Liver (tissue), 3 donors: Measurements from ENCODE around the gene MRPL49.

Experiments used
- EGR1 ChIP-seq, 2 donors: IDR thresholded peaks; 2 replicates each; pipeline ENCODE4 v1.6.1; 2016 to 2018; ENCODE audit warnings: antibody characterized with exemption in 2 of 2, low read depth in 2 of 2
- FOXA1 ChIP-seq: IDR thresholded peaks from 2 replicates; pipeline ENCODE4 v1.6.1; 2016; ENCODE audit warnings: antibody characterized with exemption
- GABPA ChIP-seq, 2 donors: IDR thresholded peaks in 1 of 2; conservative IDR thresholded peaks in 1 of 2; 2 replicates each; pipeline ENCODE4 v1.6.1; 2016; ENCODE audit warnings: antibody characterized with exemption in 2 of 2, mild to moderate bottlenecking in 1 of 2, moderate library complexity in 1 of 2
- HNF4G ChIP-seq: IDR thresholded peaks from 2 replicates; pipeline ENCODE4 v1.6.1; 2016; ENCODE audit warnings: antibody characterized with exemption
- JUND ChIP-seq, 2 donors: IDR thresholded peaks; 2 replicates each; pipeline ENCODE4 v1.6.1; 2016; ENCODE audit warnings: antibody characterized with exemption in 2 of 2
- NR2F2 ChIP-seq: IDR thresholded peaks from 2 replicates; pipeline ENCODE4 v1.6.1; 2016; ENCODE audit warnings: antibody characterized with exemption
- RAD21 ChIP-seq, 2 donors: IDR thresholded peaks; 2 replicates each; pipeline ENCODE4 v1.6.1; 2016; ENCODE audit warnings: antibody characterized with exemption in 2 of 2, mild to moderate bottlenecking in 2 of 2
- SP1 ChIP-seq: IDR thresholded peaks from 2 replicates; pipeline ENCODE4 v1.6.1; 2018; ENCODE audit warnings: antibody characterized with exemption, mild to moderate bottlenecking
- YY1 ChIP-seq: IDR thresholded peaks from 2 replicates; pipeline ENCODE4 v1.6.1; 2016; ENCODE audit warnings: antibody characterized with exemption, mild to moderate bottlenecking
- TF ChIP-seq, protein P1 (sequence below): IDR thresholded peaks from 2 replicates; pipeline ENCODE4 v1.6.1; 2016; ENCODE audit warnings: antibody characterized with exemption, mild to moderate bottlenecking
- TF ChIP-seq, protein P2 (sequence below): fragments of 150-350 bp; IDR thresholded peaks from 2 replicates; pipeline ENCODE4 v1.5.1; 2017; ENCODE audit warnings: improper control_type of control experiment, low read depth, low read length; ENCODE audit not compliant: missing input control
- TF ChIP-seq, protein P3 (sequence below): IDR thresholded peaks from 2 replicates; pipeline ENCODE4 v1.6.1; 2016; ENCODE audit warnings: antibody characterized with exemption
- TF ChIP-seq, protein P4 (sequence below): IDR thresholded peaks from 2 replicates; pipeline ENCODE4 v1.6.1; 2016; ENCODE audit warnings: antibody characterized with exemption
- TF ChIP-seq, protein P5 (sequence below): IDR thresholded peaks from 2 replicates; pipeline ENCODE4 v1.6.1; 2016; ENCODE audit warnings: antibody characterized with exemption
- donor health status: healthy.
- donor health status: healthy.

DNA sequence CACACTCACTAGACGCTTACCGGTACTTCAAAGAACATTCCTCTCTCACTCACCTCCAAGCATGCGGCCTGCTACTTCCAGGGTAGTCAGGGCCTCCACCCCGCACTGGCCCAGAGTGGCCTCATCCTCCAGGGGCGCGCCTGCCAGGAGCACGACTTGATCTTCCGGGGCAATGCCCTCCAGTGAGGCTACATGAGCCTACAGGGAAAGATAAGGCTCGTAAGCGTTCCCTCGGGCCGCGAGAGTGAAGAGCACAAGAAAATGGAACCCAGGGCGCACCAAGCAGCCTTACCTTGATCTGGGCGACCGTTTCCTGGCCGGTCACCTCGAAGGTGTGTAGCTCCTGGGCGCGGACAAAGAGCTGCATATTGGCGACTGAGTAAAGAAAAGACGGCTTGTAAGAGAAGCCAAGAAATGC lies 665 bp upstream of the MRPL49 start:
- TF ChIP-seq, protein P1, sequence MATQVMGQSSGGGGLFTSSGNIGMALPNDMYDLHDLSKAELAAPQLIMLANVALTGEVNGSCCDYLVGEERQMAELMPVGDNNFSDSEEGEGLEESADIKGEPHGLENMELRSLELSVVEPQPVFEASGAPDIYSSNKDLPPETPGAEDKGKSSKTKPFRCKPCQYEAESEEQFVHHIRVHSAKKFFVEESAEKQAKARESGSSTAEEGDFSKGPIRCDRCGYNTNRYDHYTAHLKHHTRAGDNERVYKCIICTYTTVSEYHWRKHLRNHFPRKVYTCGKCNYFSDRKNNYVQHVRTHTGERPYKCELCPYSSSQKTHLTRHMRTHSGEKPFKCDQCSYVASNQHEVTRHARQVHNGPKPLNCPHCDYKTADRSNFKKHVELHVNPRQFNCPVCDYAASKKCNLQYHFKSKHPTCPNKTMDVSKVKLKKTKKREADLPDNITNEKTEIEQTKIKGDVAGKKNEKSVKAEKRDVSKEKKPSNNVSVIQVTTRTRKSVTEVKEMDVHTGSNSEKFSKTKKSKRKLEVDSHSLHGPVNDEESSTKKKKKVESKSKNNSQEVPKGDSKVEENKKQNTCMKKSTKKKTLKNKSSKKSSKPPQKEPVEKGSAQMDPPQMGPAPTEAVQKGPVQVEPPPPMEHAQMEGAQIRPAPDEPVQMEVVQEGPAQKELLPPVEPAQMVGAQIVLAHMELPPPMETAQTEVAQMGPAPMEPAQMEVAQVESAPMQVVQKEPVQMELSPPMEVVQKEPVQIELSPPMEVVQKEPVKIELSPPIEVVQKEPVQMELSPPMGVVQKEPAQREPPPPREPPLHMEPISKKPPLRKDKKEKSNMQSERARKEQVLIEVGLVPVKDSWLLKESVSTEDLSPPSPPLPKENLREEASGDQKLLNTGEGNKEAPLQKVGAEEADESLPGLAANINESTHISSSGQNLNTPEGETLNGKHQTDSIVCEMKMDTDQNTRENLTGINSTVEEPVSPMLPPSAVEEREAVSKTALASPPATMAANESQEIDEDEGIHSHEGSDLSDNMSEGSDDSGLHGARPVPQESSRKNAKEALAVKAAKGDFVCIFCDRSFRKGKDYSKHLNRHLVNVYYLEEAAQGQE = no peak
- TF ChIP-seq, protein P2, sequence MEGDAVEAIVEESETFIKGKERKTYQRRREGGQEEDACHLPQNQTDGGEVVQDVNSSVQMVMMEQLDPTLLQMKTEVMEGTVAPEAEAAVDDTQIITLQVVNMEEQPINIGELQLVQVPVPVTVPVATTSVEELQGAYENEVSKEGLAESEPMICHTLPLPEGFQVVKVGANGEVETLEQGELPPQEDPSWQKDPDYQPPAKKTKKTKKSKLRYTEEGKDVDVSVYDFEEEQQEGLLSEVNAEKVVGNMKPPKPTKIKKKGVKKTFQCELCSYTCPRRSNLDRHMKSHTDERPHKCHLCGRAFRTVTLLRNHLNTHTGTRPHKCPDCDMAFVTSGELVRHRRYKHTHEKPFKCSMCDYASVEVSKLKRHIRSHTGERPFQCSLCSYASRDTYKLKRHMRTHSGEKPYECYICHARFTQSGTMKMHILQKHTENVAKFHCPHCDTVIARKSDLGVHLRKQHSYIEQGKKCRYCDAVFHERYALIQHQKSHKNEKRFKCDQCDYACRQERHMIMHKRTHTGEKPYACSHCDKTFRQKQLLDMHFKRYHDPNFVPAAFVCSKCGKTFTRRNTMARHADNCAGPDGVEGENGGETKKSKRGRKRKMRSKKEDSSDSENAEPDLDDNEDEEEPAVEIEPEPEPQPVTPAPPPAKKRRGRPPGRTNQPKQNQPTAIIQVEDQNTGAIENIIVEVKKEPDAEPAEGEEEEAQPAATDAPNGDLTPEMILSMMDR = no peak
- TF ChIP-seq, protein P3, sequence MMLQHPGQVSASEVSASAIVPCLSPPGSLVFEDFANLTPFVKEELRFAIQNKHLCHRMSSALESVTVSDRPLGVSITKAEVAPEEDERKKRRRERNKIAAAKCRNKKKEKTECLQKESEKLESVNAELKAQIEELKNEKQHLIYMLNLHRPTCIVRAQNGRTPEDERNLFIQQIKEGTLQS = no peak
- no peak for TF ChIP-seq GABPA (IDR thresholded peaks at IDR 0.05 in 1 of 2, conservative IDR thresholded peaks at IDR 0.05 in 1 of 2)
- no peak for TF ChIP-seq JUND (IDR thresholded peaks at IDR 0.05)
- peak in 1 of 2 donors; percentile 15 for TF ChIP-seq RAD21 (IDR thresholded peaks at IDR 0.05)
- TF ChIP-seq, protein P4, sequence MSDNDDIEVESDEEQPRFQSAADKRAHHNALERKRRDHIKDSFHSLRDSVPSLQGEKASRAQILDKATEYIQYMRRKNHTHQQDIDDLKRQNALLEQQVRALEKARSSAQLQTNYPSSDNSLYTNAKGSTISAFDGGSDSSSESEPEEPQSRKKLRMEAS = no peak
- no peak for TF ChIP-seq NR2F2
- TF ChIP-seq YY1 = no peak
- TF ChIP-seq HNF4G = no peak
- no peak for TF ChIP-seq SP1
- no peak for TF ChIP-seq FOXA1
- TF ChIP-seq EGR1 (IDR thresholded peaks at IDR 0.05; ENCODE audit: low read depth in 2 of 2) = no peak
- TF ChIP-seq, protein P5, sequence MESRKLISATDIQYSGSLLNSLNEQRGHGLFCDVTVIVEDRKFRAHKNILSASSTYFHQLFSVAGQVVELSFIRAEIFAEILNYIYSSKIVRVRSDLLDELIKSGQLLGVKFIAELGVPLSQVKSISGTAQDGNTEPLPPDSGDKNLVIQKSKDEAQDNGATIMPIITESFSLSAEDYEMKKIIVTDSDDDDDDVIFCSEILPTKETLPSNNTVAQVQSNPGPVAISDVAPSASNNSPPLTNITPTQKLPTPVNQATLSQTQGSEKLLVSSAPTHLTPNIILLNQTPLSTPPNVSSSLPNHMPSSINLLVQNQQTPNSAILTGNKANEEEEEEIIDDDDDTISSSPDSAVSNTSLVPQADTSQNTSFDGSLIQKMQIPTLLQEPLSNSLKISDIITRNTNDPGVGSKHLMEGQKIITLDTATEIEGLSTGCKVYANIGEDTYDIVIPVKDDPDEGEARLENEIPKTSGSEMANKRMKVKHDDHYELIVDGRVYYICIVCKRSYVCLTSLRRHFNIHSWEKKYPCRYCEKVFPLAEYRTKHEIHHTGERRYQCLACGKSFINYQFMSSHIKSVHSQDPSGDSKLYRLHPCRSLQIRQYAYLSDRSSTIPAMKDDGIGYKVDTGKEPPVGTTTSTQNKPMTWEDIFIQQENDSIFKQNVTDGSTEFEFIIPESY = no peak
